ENCODE results near the gene MYCN.
"Not testable (repeated sequence)": the region's sequence is repeated elsewhere in the genome, so short reads cannot be mapped to it uniquely, and the experiment has no call there.

Gene MYCN

GRCh38 chr2:15956751-15957736 lies 16.7 kb downstream of the MYCN start:
- no peaks in the 10 kb centered on the region for H3K9me2 ChIP-seq (ENCODE audit: low read depth, low read length)
- H3K27me3 ChIP-seq (ENCODE audit: insufficient read depth, low read length) = 0 out of 2 replicates have a peak, but pooled peaks cover 4% of the 10 kb centered on the region
- H2AFZ ChIP-seq (ENCODE audit: low read length) = no peak overlapping the region
- H3K36me3 ChIP-seq (ENCODE audit: insufficient read depth, low read length) = no peaks in the 10 kb centered on the region
- H4K20me1 ChIP-seq (ENCODE audit: insufficient read depth, low read length) = no peaks in the 10 kb centered on the region
- H3K4me2 ChIP-seq (ENCODE audit: low read length) = no peak overlapping the region
- no peak overlapping the region for H3K4me3 ChIP-seq (ENCODE audit: low read depth, low read length, poor library complexity, severe bottlenecking)
- H3K79me2 ChIP-seq (ENCODE audit: insufficient read depth, low read length) = no peaks in the 10 kb centered on the region
- no peak overlapping the region for H3K27ac ChIP-seq (ENCODE audit: low read depth, low read length, poor library complexity, severe bottlenecking)
- H3K4me1 ChIP-seq (ENCODE audit: insufficient read depth, low read length, severe bottlenecking) = no peaks in the 10 kb centered on the region
- no peaks in the 10 kb centered on the region for H3K9me3 ChIP-seq (ENCODE audit: low read length)
- H3F3A ChIP-seq (ENCODE audit: insufficient read depth, low read length) = no peaks in the 10 kb centered on the region
- TF ChIP-seq, protein P1, sequence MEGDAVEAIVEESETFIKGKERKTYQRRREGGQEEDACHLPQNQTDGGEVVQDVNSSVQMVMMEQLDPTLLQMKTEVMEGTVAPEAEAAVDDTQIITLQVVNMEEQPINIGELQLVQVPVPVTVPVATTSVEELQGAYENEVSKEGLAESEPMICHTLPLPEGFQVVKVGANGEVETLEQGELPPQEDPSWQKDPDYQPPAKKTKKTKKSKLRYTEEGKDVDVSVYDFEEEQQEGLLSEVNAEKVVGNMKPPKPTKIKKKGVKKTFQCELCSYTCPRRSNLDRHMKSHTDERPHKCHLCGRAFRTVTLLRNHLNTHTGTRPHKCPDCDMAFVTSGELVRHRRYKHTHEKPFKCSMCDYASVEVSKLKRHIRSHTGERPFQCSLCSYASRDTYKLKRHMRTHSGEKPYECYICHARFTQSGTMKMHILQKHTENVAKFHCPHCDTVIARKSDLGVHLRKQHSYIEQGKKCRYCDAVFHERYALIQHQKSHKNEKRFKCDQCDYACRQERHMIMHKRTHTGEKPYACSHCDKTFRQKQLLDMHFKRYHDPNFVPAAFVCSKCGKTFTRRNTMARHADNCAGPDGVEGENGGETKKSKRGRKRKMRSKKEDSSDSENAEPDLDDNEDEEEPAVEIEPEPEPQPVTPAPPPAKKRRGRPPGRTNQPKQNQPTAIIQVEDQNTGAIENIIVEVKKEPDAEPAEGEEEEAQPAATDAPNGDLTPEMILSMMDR (IDR thresholded peaks at IDR 0.05; ENCODE audit: low read length) = no peak
- no peak for TF ChIP-seq EZH2 (IDR thresholded peaks at IDR 0.05; ENCODE audit: borderline replicate concordance, low read length)
- no peak overlapping the region for H3K9ac ChIP-seq (ENCODE audit: low read length)

- Histone ChIP-seq H2AFZ (ENCODE audit: low read length) (no peak overlapping the region), H3K9me2 (ENCODE audit: low read depth, low read length) (no peaks in the 10 kb centered on the region), H3F3A (ENCODE audit: insufficient read depth, low read length) (no peaks in the 10 kb centered on the region), H3K4me3 (ENCODE audit: low read depth, low read length, poor library complexity, severe bottlenecking) (no peak overlapping the region), H3K9ac (ENCODE audit: low read length) (no peak overlapping the region), H3K79me2 (ENCODE audit: insufficient read depth, low read length) (no peaks in the 10 kb centered on the region), H4K20me1 (ENCODE audit: insufficient read depth, low read length) (no peaks in the 10 kb centered on the region), H3K27ac (ENCODE audit: low read depth, low read length, poor library complexity, severe bottlenecking) (no peak overlapping the region), H3K36me3 (ENCODE audit: insufficient read depth, low read length) (no peaks in the 10 kb centered on the region), H3K27me3 (ENCODE audit: insufficient read depth, low read length) (0 out of 2 replicates have a peak, but pooled peaks cover 4% of the 10 kb centered on the region), H3K9me3 (ENCODE audit: low read length) (no peaks in the 10 kb centered on the region), H3K4me2 (ENCODE audit: low read length) (no peak overlapping the region), H3K4me1 (ENCODE audit: insufficient read depth, low read length, severe bottlenecking) (no peaks in the 10 kb centered on the region)
- TF ChIP-seq, protein P1 (IDR thresholded peaks at IDR 0.05; ENCODE audit: low read length) = no peak
- TF ChIP-seq EZH2 (IDR thresholded peaks at IDR 0.05; ENCODE audit: borderline replicate concordance, low read length) = no peak
These were observed 17.7 kb downstream of the MYCN start for GRCh38 chr2:15957881-15958713.

DNA sequence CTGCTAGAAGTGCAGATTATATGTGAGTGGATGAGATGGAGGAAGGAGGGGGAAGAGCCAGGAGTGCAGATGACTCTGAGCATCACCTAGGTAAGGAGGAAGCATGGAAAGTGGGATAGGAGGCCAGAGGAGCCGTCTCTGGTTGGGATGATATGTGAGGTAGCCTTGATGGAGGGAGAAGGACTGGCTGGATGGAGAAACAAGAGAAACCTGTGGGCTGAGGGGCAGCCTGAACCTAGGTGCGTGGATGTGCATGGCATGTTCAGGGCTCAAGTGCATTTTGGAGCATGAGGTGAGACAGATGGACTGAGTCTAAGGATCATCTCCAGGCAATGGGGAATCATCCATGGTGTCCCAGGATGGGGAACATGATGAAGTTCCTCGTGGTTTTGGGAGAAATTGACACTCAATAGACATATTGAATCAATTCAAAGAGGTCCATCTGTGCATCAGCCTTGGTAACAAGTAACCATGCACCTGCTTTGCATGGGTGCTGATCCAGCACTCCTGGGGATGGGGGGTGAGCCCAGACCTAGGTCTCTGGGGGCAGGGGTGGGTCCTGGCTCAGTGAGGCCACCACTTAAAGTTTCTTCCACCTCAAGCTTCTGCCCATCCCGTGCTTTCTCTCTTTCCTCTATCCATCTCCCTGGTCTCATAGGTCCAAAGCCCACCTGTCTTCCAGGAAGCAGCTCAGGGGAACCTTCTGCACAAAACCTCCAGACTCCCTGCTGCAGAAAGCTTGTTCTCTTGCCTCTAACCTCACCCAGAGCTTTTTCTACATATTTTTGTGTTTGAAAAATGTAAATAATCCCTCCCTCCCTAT lies 19.2 kb downstream of the MYCN start:
- H3K27ac ChIP-seq (ENCODE audit: low read depth, low read length, poor library complexity, severe bottlenecking) = no peak overlapping the region
- no peak overlapping the region for H3K9ac ChIP-seq (ENCODE audit: low read length)
- H3K9me3 ChIP-seq (ENCODE audit: low read length) = no peaks in the 10 kb centered on the region
- H4K20me1 ChIP-seq (ENCODE audit: insufficient read depth, low read length) = no peaks in the 10 kb centered on the region
- H3K27me3 ChIP-seq (ENCODE audit: insufficient read depth, low read length) = 0 out of 2 replicates have a peak, but pooled peaks cover 2% of the 10 kb centered on the region
- no peaks in the 10 kb centered on the region for H3K79me2 ChIP-seq (ENCODE audit: insufficient read depth, low read length)
- no peak overlapping the region for H2AFZ ChIP-seq (ENCODE audit: low read length)
- H3F3A ChIP-seq (ENCODE audit: insufficient read depth, low read length) = no peaks in the 10 kb centered on the region
- H3K4me3 ChIP-seq (ENCODE audit: low read depth, low read length, poor library complexity, severe bottlenecking) = no peak overlapping the region
- H3K36me3 ChIP-seq (ENCODE audit: insufficient read depth, low read length) = no peaks in the 10 kb centered on the region
- no peak overlapping the region for H3K4me2 ChIP-seq (ENCODE audit: low read length)
- H3K4me1 ChIP-seq (ENCODE audit: insufficient read depth, low read length, severe bottlenecking) = no peaks in the 10 kb centered on the region
- TF ChIP-seq EZH2 (IDR thresholded peaks at IDR 0.05; ENCODE audit: borderline replicate concordance, low read length) = no peak
- TF ChIP-seq, protein P1 (IDR thresholded peaks at IDR 0.05; ENCODE audit: low read length) = no peak
- no peaks in the 10 kb centered on the region for H3K9me2 ChIP-seq (ENCODE audit: low read depth, low read length)

- not testable (repeated sequence) for H3K36me3 ChIP-seq (ENCODE audit: insufficient read depth, low read length); H2AFZ ChIP-seq (ENCODE audit: low read length); H3K9me2 ChIP-seq (ENCODE audit: low read depth, low read length); H3K9me3 ChIP-seq (ENCODE audit: low read length); H3K4me2 ChIP-seq (ENCODE audit: low read length); H3K4me1 ChIP-seq (ENCODE audit: insufficient read depth, low read length, severe bottlenecking); H3K79me2 ChIP-seq (ENCODE audit: insufficient read depth, low read length); H3K9ac ChIP-seq (ENCODE audit: low read length); H4K20me1 ChIP-seq (ENCODE audit: insufficient read depth, low read length); H3K4me3 ChIP-seq (ENCODE audit: low read depth, low read length, poor library complexity, severe bottlenecking); H3K27me3 ChIP-seq (ENCODE audit: insufficient read depth, low read length); H3K27ac ChIP-seq (ENCODE audit: low read depth, low read length, poor library complexity, severe bottlenecking); H3F3A ChIP-seq (ENCODE audit: insufficient read depth, low read length)
These were observed 19.8 kb downstream of the MYCN start for GRCh38 chr2:15960154-15960520.

Data from OCI-LY1 (cell line).